Thyroid gland (tissue), 4 donors: ENCODE data around the gene NLK. TPM values are rescaled to one million over a fixed set of nuclear protein-coding genes. Genes with fewer than 3 reads are reported as not detected.
"Not testable (repeated sequence)": the region's sequence is repeated elsewhere in the genome, so short reads cannot be mapped to it uniquely, and the experiment has no call there.

Experiments
- DNase-seq, 2 donors: peaks; one replicate each; pipeline ENCODE4 v3.0.0-alpha.2; 2019
- H3K27ac ChIP-seq, 3 donors: fragments of 200-600 bp; sonication (generic); 1 replicate in 2 of 3; 2 replicates in 1 of 3; pipeline ENCODE4 v1.5.1; 2016 to 2019; ENCODE audit warnings: mild to moderate bottlenecking in 1 of 3, moderate library complexity in 1 of 3
- H3K27me3 ChIP-seq: fragments of 200-600 bp; sonication (generic); one replicate; pipeline ENCODE4 v1.5.1; 2019
- H3K36me3 ChIP-seq, 2 donors: fragments of 200-600 bp; sonication (generic); one replicate each; pipeline ENCODE4 v1.5.1; 2016 to 2019
- H3K4me1 ChIP-seq, 2 donors: fragments of 200-600 bp; sonication (generic); one replicate each; pipeline ENCODE4 v1.5.1; 2017 to 2019
- H3K4me3 ChIP-seq, 3 donors: fragments of 200-600 bp; sonication (generic); replicated peaks in 1 of 3; 1 replicate in 2 of 3; 2 replicates in 1 of 3; pipeline ENCODE4 v1.5.1; 2016; ENCODE audit warnings: mild to moderate bottlenecking in 1 of 3
- H3K9me3 ChIP-seq: fragments of 200-600 bp; sonication (generic); one replicate; pipeline ENCODE4 v1.5.1; 2017
- POLR2A ChIP-seq, 2 donors: fragments of 450-650 bp; IDR thresholded peaks; one replicate each; pipeline ENCODE4 v1.6.1; 2017; ENCODE audit warnings: antibody characterized with exemption in 2 of 2, mild to moderate bottlenecking in 2 of 2, moderate library complexity in 1 of 2
- WGBS, 2 donors: methylation state at CpG; one replicate each; pipeline ENCODE4 v1.1.5; 2017; 5-methylcytosine and 5-hydroxymethylcytosine counted together
- intact Hi-C: fragments of 100-400 bp; cut with DNase I; formaldehyde crosslinking; loops from one replicate; pipeline ENCODE4 v1.15.1; 2023
- total RNA-seq, 4 donors: library from RNA; depleted of rRNA; stranded (reverse); fragments of >200 nt; gene quantifications; one replicate each; pipeline ENCODE4 v1.2.3, GENCODE V29; 2016
- TF ChIP-seq, protein P1 (sequence below), 6 experiments: fragments of 200-600 bp in 3 of 6; fragments of 450-650 bp in 3 of 6; sonication (generic) in 3 of 6; IDR thresholded peaks; one replicate each; pipeline ENCODE4 v1.5.1; 2016 to 2019; ENCODE audit warnings: antibody characterized with exemption in 6 of 6, mild to moderate bottlenecking in 2 of 6, inconsistent platforms in 1 of 6, moderate library complexity in 1 of 6

NLK gene
- total RNA-seq, 4 donors from 2014 or later = 37.7 to 54.2 (median 46.0) TPM

GRCh38 chr17:28030386-28030785, 12.1 kb upstream of the NLK start:
- intact Hi-C loops = no loop called here
- Histone ChIP-seq H3K9me3 (no peaks in the 10 kb centered on the region), H3K4me1 (peaks cover 12 to 18% of the 10 kb centered on the region in 2 donors), H3K36me3 (no peaks in the 10 kb centered on the region), H3K27ac (peak overlapping the region; percentile 85 to 87 (median 85)), H3K27me3 (no peaks in the 10 kb centered on the region), H3K4me3 (no peak overlapping the region)
- no peak for TF ChIP-seq POLR2A (IDR thresholded peaks at IDR 0.05)
- TF ChIP-seq, protein P1, sequence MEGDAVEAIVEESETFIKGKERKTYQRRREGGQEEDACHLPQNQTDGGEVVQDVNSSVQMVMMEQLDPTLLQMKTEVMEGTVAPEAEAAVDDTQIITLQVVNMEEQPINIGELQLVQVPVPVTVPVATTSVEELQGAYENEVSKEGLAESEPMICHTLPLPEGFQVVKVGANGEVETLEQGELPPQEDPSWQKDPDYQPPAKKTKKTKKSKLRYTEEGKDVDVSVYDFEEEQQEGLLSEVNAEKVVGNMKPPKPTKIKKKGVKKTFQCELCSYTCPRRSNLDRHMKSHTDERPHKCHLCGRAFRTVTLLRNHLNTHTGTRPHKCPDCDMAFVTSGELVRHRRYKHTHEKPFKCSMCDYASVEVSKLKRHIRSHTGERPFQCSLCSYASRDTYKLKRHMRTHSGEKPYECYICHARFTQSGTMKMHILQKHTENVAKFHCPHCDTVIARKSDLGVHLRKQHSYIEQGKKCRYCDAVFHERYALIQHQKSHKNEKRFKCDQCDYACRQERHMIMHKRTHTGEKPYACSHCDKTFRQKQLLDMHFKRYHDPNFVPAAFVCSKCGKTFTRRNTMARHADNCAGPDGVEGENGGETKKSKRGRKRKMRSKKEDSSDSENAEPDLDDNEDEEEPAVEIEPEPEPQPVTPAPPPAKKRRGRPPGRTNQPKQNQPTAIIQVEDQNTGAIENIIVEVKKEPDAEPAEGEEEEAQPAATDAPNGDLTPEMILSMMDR (IDR thresholded peaks at IDR 0.05) = no peak
- WGBS, 2 donors = 21 to 30% methylated on average over 3 of the region's 3 CpGs
- DNase-seq = peak; percentile 85 to 87

DNA sequence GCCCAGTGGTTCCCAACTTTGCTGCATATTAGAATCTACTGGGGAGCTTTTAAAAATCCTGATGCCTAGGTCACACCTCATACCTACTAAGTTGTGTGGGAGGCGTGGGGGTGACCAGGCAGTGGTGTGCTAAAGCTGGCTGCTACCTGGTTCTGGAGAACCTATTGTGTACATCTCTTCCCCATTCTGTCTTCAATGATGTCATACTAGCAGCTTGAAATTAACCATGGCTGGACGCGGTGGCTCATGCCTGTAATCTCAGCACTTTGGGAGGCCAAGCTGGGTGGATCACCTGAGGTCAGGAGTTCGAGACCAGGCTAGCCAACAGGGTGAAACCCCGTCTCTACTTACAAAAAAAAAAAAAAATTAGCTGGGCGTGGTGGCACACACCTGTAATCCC, 11.3 kb upstream of the NLK start:
- DNase-seq = no peak
- TF ChIP-seq, protein P1 (IDR thresholded peaks at IDR 0.05) = no peak
- no peak for TF ChIP-seq POLR2A (IDR thresholded peaks at IDR 0.05)
- Histone ChIP-seq H3K36me3 (no peaks in the 10 kb centered on the region), H3K27me3 (no peaks in the 10 kb centered on the region), H3K9me3 (no peaks in the 10 kb centered on the region), H3K27ac (peak overlapping the region; percentile 80 to 87 (median 85)), H3K4me1 (peaks cover 12 to 18% of the 10 kb centered on the region in 2 donors), H3K4me3 (no peak overlapping the region)
- intact Hi-C loops = no loop called here
- 92 to 93% methylated on average over 6 of the region's 6 CpGs for whole genome bisulfite sequencing, 2 donors

GRCh38 chr17:28033972-28034714, 8.3 kb upstream of the NLK start:
- Histone ChIP-seq H3K36me3 (no peaks in the 10 kb centered on the region), H3K4me1 (peaks cover 12 to 18% of the 10 kb centered on the region in 2 donors), H3K4me3 (no peak overlapping the region), H3K27ac (no peak overlapping the region), H3K27me3 (no peaks in the 10 kb centered on the region), H3K9me3 (no peaks in the 10 kb centered on the region)
- TF ChIP-seq, protein P1 (IDR thresholded peaks at IDR 0.05) = no peak
- no peak for TF ChIP-seq POLR2A (IDR thresholded peaks at IDR 0.05)
- WGBS, 2 donors = 72 to 76% methylated on average over 8 of the region's 8 CpGs
- intact Hi-C loops = no loop called here
- DNase-seq = no peak

GRCh38 chr17:28035452-28035851, 7.0 kb upstream of the NLK start:
- H3K36me3 ChIP-seq, H3K27ac ChIP-seq, DNase-seq, intact Hi-C loops, H3K9me3 ChIP-seq, H3K4me3 ChIP-seq, H3K27me3 ChIP-seq: not testable (repeated sequence)
- WGBS, 2 donors = 96 to 97% methylated on average over 4 of the region's 4 CpGs
- peaks cover 9 to 13% of the 10 kb centered on the region in 2 donors for H3K4me1 ChIP-seq

DNA sequence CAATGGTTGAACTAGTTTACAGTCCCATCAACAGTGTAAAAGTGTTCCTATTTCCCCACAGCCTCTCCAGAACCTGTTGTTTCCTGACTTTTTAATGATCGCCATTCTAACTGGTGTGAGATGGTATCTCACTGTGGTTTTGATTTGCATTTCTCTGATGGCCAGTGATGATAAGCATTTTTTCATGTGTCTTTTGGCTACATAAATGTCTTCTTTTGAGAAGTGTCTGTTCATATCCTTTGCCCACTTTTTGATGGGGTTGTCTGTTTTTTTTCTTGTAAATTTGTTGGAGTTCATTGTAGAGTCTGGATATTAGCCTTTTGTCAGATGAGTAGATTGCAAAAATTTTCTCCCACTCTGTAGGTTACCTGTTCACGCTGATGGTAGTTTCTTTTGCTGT, 6.6 kb upstream of the NLK start:
- 90 to 93% methylated on average over 2 of the region's 2 CpGs for WGBS, 2 donors
- H3K27ac ChIP-seq, H3K9me3 ChIP-seq, H3K27me3 ChIP-seq, H3K36me3 ChIP-seq, intact Hi-C loops, DNase-seq, H3K4me3 ChIP-seq: not testable (repeated sequence)
- peaks cover 6 to 10% of the 10 kb centered on the region in 2 donors for H3K4me1 ChIP-seq

DNA sequence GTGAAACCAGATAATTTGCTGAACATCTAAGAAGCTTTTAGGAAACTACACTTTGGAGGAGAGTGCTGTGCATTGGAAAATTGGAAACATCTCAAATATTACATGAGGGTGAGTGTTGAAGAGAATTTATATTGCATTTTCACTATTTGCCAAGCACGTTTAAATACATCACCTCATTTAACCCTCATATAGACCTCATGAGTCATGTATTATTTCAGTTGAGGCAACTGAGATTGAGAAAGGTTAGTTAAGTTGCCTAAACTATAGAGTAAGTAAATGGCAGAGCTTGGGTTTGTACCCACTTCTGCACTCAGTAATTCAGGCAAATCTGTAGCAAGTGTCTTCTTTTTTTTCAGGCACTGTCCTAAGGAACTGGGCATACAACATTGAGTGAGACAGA, 3.7 kb upstream of the NLK start:
- intact Hi-C loops = no loop called here
- Histone ChIP-seq H3K4me3 (no peak overlapping the region), H3K36me3 (no peaks in the 10 kb centered on the region), H3K27ac (no peak overlapping the region), H3K4me1 (peaks cover 14 to 15% of the 10 kb centered on the region in 2 donors), H3K27me3 (no peaks in the 10 kb centered on the region), H3K9me3 (no peaks in the 10 kb centered on the region)
- no peak for TF ChIP-seq POLR2A (IDR thresholded peaks at IDR 0.05)
- TF ChIP-seq, protein P1 (IDR thresholded peaks at IDR 0.05) = no peak
- WGBS, 2 donors = 46 to 52% methylated on average over 1 of the region's 1 CpG
- no peak for DNase-seq
